Right atrium auricular region (tissue), 2 donors: ENCODE data around the gene LSM7. TPM values are rescaled to one million over a fixed set of nuclear protein-coding genes. Genes with fewer than 3 reads are reported as not detected.

ENCODE experiments used
- DNase-seq: peaks from one replicate; pipeline ENCODE4 v3.0.0-alpha.2; 2019; ENCODE audit warnings: low spot score
- H3K27ac ChIP-seq, 2 donors: fragments of 200-600 bp; sonication (generic); 1 replicate in 1 of 2; 2 replicates in 1 of 2; pipeline ENCODE4 v1.5.1; 2016 to 2019
- H3K27me3 ChIP-seq, 2 donors: fragments of 200-600 bp; sonication (generic); one replicate each; pipeline versions ENCODE4 v1.5.1 to v1.6.0; 2017 to 2019
- H3K36me3 ChIP-seq: fragments of 200-600 bp; sonication (generic); one replicate; pipeline ENCODE4 v1.5.1; 2016
- H3K4me1 ChIP-seq, 2 donors: fragments of 200-600 bp; sonication (generic); one replicate each; pipeline versions ENCODE4 v1.5.1 to v1.6.0; 2017 to 2019
- H3K4me3 ChIP-seq, 2 donors: fragments of 200-600 bp; sonication (generic); 1 replicate in 1 of 2; 2 replicates in 1 of 2; pipeline ENCODE4 v1.5.1; 2017 to 2019; ENCODE audit warnings: mild to moderate bottlenecking in 1 of 2, moderate library complexity in 1 of 2
- H3K9me3 ChIP-seq, 2 donors: fragments of 200-600 bp; sonication (generic); one replicate each; pipeline ENCODE4 v1.5.1; 2019
- CTCF ChIP-seq, 2 donors: fragments of 200-600 bp; sonication (generic); IDR thresholded peaks; one replicate each; pipeline ENCODE4 v1.5.1; 2019; ENCODE audit warnings: antibody characterized with exemption in 2 of 2
- total RNA-seq, 2 donors: library from RNA; depleted of rRNA; stranded (reverse); fragments of >200 nt; gene quantifications; one replicate each; pipeline ENCODE4 v1.1.0, GENCODE V29; 2016

The LSM7 gene
- total RNA-seq, 2 donors from 2014 or later = 38.6 to 104 TPM

GRCh38 chr19:2371656-2372055 is 43.3 kb upstream of the LSM7 start:
- no peaks in the 10 kb centered on the region for H3K27me3 ChIP-seq
- TF ChIP-seq CTCF (IDR thresholded peaks at IDR 0.05) = no peak
- DNase-seq = no peak

GRCh38 chr19:2365201-2365970 is 37.0 kb upstream of the LSM7 start:
- no peak overlapping the region for H3K27ac ChIP-seq
- no peak for DNase-seq
- H3K9me3 ChIP-seq = peaks cover 0 to 8% of the 10 kb centered on the region in 2 donors
- H3K4me3 ChIP-seq = no peak overlapping the region
- H3K36me3 ChIP-seq = no peaks in the 10 kb centered on the region
- H3K27me3 ChIP-seq = peaks cover 0 to 7% of the 10 kb centered on the region in 2 donors
- H3K4me1 ChIP-seq = peaks cover 0 to 2% of the 10 kb centered on the region in 2 donors
- TF ChIP-seq CTCF (IDR thresholded peaks at IDR 0.05) = no peak

More at GRCh38 chr19:2371656-2372055, 43.3 kb upstream of the LSM7 start:
- Histone ChIP-seq H3K27ac (no peak overlapping the region), H3K9me3 (peaks cover 0 to 8% of the 10 kb centered on the region in 2 donors), H3K36me3 (no peaks in the 10 kb centered on the region), H3K4me1 (no peaks in the 10 kb centered on the region), H3K4me3 (no peak overlapping the region)

GRCh38 chr19:2363419-2363818 is 35.0 kb upstream of the LSM7 start:
- Histone ChIP-seq H3K36me3 (no peaks in the 10 kb centered on the region), H3K27me3 (peaks cover 0 to 7% of the 10 kb centered on the region in 2 donors), H3K4me3 (no peak overlapping the region), H3K9me3 (no peaks in the 10 kb centered on the region), H3K27ac (no peak overlapping the region), H3K4me1 (peaks cover 0 to 5% of the 10 kb centered on the region in 2 donors)
- no peak for TF ChIP-seq CTCF (IDR thresholded peaks at IDR 0.05)
- DNase-seq = no peak

- DNase-seq = no peak
- Histone ChIP-seq H3K27ac (no peak overlapping the region), H3K36me3 (no peaks in the 10 kb centered on the region), H3K9me3 (no peaks in the 10 kb centered on the region), H3K4me1 (peaks cover 0 to 5% of the 10 kb centered on the region in 2 donors), H3K4me3 (no peak overlapping the region), H3K27me3 (peaks cover 0 to 7% of the 10 kb centered on the region in 2 donors)
- no peak for TF ChIP-seq CTCF (IDR thresholded peaks at IDR 0.05)
Measured at GRCh38 chr19:2362970-2363300, 34.5 kb upstream of the LSM7 start.

GRCh38 chr19:2362046-2362969 is 33.9 kb upstream of the LSM7 start:
- H3K36me3 ChIP-seq = no peaks in the 10 kb centered on the region
- H3K9me3 ChIP-seq = no peaks in the 10 kb centered on the region
- peaks cover 0 to 5% of the 10 kb centered on the region in 2 donors for H3K4me1 ChIP-seq
- TF ChIP-seq CTCF (IDR thresholded peaks at IDR 0.05) = no peak
- peaks cover 0 to 7% of the 10 kb centered on the region in 2 donors for H3K27me3 ChIP-seq
- DNase-seq = no peak
- H3K27ac ChIP-seq = no peak overlapping the region
- no peak overlapping the region for H3K4me3 ChIP-seq
